GM12801 (cell line): Measurements from ENCODE around the gene OR2D3.

ENCODE experiments used
- TF ChIP-seq, protein P1 (sequence below): IDR thresholded peaks from one replicate; pipeline ENCODE4 v1.5.1; 2011; ENCODE audit warnings: control low read depth; ENCODE audit not compliant: insufficient read length; ENCODE audit errors: extremely low read depth

OR2D3 gene

DNA sequence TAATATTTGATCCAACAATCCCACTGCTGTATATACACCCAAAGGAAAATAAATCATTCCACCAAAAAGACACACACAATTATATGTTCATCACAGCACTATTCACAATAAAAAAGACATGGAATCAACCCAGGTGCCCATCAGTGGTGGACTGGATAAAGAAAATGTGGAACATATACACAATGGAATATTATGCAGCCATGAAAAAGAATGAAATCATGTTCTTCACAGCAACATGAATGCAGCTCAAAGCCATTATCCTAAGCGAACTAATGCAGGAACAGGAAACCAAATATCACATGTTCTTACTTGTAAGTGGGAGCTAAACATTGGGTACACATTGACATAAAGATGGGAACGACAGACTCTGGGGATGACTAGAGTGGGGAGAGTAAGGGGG, 1.1 kb upstream of the OR2D3 start:
- TF ChIP-seq, protein P1, sequence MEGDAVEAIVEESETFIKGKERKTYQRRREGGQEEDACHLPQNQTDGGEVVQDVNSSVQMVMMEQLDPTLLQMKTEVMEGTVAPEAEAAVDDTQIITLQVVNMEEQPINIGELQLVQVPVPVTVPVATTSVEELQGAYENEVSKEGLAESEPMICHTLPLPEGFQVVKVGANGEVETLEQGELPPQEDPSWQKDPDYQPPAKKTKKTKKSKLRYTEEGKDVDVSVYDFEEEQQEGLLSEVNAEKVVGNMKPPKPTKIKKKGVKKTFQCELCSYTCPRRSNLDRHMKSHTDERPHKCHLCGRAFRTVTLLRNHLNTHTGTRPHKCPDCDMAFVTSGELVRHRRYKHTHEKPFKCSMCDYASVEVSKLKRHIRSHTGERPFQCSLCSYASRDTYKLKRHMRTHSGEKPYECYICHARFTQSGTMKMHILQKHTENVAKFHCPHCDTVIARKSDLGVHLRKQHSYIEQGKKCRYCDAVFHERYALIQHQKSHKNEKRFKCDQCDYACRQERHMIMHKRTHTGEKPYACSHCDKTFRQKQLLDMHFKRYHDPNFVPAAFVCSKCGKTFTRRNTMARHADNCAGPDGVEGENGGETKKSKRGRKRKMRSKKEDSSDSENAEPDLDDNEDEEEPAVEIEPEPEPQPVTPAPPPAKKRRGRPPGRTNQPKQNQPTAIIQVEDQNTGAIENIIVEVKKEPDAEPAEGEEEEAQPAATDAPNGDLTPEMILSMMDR: no peak

- TF ChIP-seq, protein P1: no peak
Observed at GRCh38 chr11:6925007-6925577, 4.3 kb downstream of the OR2D3 start.

GRCh38 chr11:6925636-6926207, 4.9 kb downstream of the OR2D3 start:
- TF ChIP-seq, protein P1: no peak

DNA sequence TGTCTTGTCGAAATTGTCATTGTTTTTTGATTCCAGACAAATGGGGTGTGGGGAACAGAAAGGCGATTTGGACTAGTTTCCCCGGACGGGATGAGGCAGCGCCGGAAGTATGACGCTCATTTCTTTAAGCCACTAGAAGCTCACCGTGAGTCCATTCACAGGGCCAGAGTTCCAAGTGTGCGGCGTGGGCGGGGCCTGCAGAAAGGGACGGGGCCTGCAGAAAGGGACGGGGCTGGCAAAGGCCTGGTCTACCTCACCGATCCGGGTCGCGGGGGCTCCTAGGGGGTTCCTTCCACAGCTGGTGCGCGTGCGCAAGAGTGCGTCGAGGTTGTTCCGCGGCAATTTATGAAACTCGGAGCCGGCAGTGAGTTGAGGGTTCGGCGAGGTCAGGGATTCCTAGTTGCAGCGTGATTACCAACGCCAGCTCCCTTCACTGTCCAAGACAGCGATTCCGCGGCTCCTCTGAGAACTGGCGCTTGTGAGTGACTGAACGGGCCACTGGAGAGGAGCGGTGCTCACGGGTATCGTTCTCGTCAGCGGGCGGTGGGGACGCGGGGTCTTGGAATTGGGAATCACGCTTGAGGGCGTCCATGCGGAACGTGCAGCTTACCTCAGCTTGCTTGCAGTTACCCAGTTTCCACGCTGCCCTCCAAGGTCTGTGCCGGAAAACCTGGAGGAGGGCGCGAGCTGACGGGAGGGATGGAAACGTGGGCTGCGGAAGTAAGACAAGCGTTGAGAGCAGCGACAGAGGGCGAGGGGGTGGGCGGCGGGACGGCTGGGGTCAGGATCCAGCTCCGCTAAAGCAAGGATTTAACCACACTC, 5.6 kb downstream of the OR2D3 start, which contains the start of gene ZNF215:
Gene ZNF215 (plus strand): TSS at position 219 of the 822 bp plus-strand sequence. CDS start 5,847 bp downstream, outside the sequence.
- TF ChIP-seq, protein P1: no peak

DNA sequence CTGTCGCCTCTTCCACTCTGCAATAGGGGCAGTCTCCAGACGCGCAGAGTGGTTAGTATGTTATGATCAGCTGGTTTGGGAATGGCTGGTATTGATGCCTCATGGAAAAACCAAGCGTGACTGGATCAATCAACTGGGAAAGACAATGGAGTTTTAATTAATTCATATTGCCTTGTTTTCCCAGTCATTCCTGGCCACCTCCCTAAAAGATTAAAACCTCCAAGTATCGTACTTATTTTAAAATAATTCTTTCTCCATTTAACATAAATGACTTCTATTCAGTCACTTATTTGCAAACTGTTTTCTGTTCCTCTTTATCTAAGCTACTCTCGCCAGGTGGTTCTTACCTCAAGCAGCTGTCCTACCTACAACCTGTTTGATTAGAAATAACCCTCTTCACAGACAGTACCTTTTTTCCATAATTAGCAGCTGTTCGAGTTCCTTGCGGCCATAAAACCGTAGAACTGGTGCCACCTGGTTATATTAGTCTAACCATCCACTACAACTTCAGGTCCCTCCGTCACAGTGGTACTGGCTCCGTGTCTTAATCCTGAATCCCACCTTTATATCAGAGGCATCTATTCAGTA, 6.3 kb downstream of the OR2D3 start:
- TF ChIP-seq, protein P1: no peak

- TF ChIP-seq, protein P1: no peak
Observed at GRCh38 chr11:6928916-6929315, 8.1 kb downstream of the OR2D3 start.

GRCh38 chr11:6931146-6931713, 10.4 kb downstream of the OR2D3 start:
- TF ChIP-seq, protein P1: no peak
